ENCODE data around the gene SLITRK1.

Gene SLITRK1

GRCh38 chr13:83876546-83876945 is 5.7 kb downstream of the SLITRK1 start:
- no peak for DNase-seq (ENCODE audit: extremely low read depth in 1 of 2, low read depth in 1 of 2)

- DNase-seq (ENCODE audit: extremely low read depth in 1 of 2, low read depth in 1 of 2), result no peak
These were observed 14.6 kb downstream of the SLITRK1 start for GRCh38 chr13:83867708-83868107.

GRCh38 chr13:83865161-83866137 is 16.8 kb downstream of the SLITRK1 start:
- DNase-seq (ENCODE audit: extremely low read depth in 1 of 2, low read depth in 1 of 2), result no peak

GRCh38 chr13:83853771-83854170 is 28.5 kb downstream of the SLITRK1 start:
- no peak for DNase-seq (ENCODE audit: extremely low read depth in 1 of 2, low read depth in 1 of 2)

- DNase-seq (ENCODE audit: extremely low read depth in 1 of 2, low read depth in 1 of 2), result no peak
These were observed 37.2 kb downstream of the SLITRK1 start for GRCh38 chr13:83845106-83845505.

- DNase-seq (ENCODE audit: extremely low read depth in 1 of 2, low read depth in 1 of 2), result no peak
These were observed 43.1 kb downstream of the SLITRK1 start for GRCh38 chr13:83839146-83839545.

GRCh38 chr13:83831796-83832195 is 50.5 kb downstream of the SLITRK1 start:
- DNase-seq (ENCODE audit: extremely low read depth in 1 of 2, low read depth in 1 of 2), result no peak

- no peak for DNase-seq (ENCODE audit: extremely low read depth in 1 of 2, low read depth in 1 of 2)
These were observed 52.5 kb downstream of the SLITRK1 start for GRCh38 chr13:83829810-83830209.

GRCh38 chr13:83827338-83827737 is 54.9 kb downstream of the SLITRK1 start:
- no peak for DNase-seq (ENCODE audit: extremely low read depth in 1 of 2, low read depth in 1 of 2)
